GM19463 (cell line): ENCODE data around the gene ZBTB7B.

Source experiments
- ATAC-seq: cut with Tn5 transposase; IDR thresholded peaks from one replicate; pipeline ENCODE4 v1.9.1; 2021; ENCODE audit warnings: mild to moderate bottlenecking, moderate library complexity; ENCODE audit not compliant: unreplicated experiment

The ZBTB7B gene

GRCh38 chr1:155052439-155053395 lies 50.1 kb downstream of the ZBTB7B start:
- ATAC-seq, result no peak

- ATAC-seq, result no peak
These were observed 51.0 kb downstream of the ZBTB7B start for GRCh38 chr1:155053531-155054105.

- ATAC-seq, result no peak
These were observed 54.5 kb downstream of the ZBTB7B start for GRCh38 chr1:155057104-155057503.

- ATAC-seq, result no peak
These were observed 55.2 kb downstream of the ZBTB7B start for GRCh38 chr1:155057788-155058211.

- no peak for ATAC-seq
These were observed 58.1 kb downstream of the ZBTB7B start for GRCh38 chr1:155060736-155061135.

- ATAC-seq, result peak; percentile 40
These were observed 59.0 kb downstream of the ZBTB7B start for GRCh38 chr1:155061381-155062150.

- ATAC-seq, result no peak
These were observed 59.6 kb downstream of the ZBTB7B start for GRCh38 chr1:155062151-155062686.

- ATAC-seq, result no peak
These were observed 60.3 kb downstream of the ZBTB7B start for GRCh38 chr1:155062702-155063411.

- peak; percentile 75 for ATAC-seq
These were observed 61.0 kb downstream of the ZBTB7B start, which contains the start of gene EFNA4 for GRCh38 chr1:155063550-155064110. Gene EFNA4, plus strand, starts transcription at chr1:155063740. Its CDS starts 84 bp downstream, at chr1:155063824.

- no peak for ATAC-seq
These were observed 61.7 kb downstream of the ZBTB7B start for GRCh38 chr1:155064111-155064831.

- ATAC-seq, result no peak
These were observed 62.3 kb downstream of the ZBTB7B start for GRCh38 chr1:155064832-155065429.

GRCh38 chr1:155066777-155067176 lies 64.2 kb downstream of the ZBTB7B start:
- ATAC-seq, result no peak
